GM12891 (cell line): Measurements from ENCODE around the gene FNBP1.

ENCODE experiments used
- POLR2A ChIP-seq: IDR thresholded peaks from 2 replicates; pipeline ENCODE4 v1.6.1; 2011; ENCODE audit warnings: low read depth, low read length, control low read depth
- POLR2AphosphoS5 ChIP-seq: IDR thresholded peaks from 2 replicates; pipeline ENCODE4 v1.6.1; 2011; ENCODE audit warnings: low read depth, low read length, control low read depth

- TF ChIP-seq POLR2A (no peak), POLR2AphosphoS5 (no peak)
These were observed 148.7 kb downstream of the FNBP1 start for GRCh38 chr9:129894120-129894823.
